GM21825 (cell line): ENCODE results near the gene FITM2.

ENCODE experiments used
- ATAC-seq: cut with Tn5 transposase; IDR thresholded peaks from one replicate; pipeline ENCODE4 v1.9.1; 2021; ENCODE audit warnings: mild to moderate bottlenecking, moderate library complexity; ENCODE audit not compliant: unreplicated experiment

The FITM2 gene

GRCh38 chr20:44284032-44284431, 27.0 kb downstream of the FITM2 start:
- no peak for ATAC-seq

DNA sequence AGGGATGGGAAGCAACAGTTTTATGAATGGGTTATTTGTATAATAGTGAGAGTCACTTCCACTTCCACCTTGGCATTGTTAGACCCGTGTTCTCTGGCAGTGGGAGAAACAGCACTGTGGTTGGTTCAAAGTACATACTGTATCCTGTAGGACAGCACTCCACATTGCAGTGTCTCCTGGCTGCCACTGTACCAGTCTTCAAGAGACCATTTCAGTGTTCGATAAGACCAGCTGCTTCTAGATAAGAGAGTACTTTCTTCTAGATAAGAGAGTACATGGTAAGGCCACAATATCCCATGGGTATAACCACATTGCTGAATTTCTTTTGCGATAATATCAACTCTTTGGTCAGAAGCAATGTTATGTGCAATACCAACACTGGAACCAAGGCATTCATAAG, 28.8 kb downstream of the FITM2 start:
- ATAC-seq = no peak

DNA sequence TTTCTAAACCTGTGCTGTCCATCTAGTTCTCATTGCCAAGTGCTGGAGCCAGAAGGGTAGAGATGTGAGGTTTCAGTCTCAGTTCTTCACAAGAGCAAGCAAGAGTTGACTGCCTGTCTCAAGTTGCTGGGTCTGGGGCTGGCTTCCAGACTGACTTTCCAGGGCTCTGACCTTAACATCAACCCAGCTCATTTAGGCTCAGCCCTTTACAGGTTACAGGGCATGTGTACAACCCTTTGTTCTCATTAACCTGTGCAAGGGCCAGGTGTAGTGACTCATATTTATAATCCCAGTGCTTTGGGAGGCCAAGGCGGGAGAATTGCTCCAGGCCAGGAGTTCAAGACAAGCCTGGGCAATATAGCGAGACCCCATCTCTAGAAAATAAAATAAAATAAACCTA, 30.6 kb downstream of the FITM2 start:
- ATAC-seq = no peak

GRCh38 chr20:44279228-44279627, 31.8 kb downstream of the FITM2 start:
- no peak for ATAC-seq

DNA sequence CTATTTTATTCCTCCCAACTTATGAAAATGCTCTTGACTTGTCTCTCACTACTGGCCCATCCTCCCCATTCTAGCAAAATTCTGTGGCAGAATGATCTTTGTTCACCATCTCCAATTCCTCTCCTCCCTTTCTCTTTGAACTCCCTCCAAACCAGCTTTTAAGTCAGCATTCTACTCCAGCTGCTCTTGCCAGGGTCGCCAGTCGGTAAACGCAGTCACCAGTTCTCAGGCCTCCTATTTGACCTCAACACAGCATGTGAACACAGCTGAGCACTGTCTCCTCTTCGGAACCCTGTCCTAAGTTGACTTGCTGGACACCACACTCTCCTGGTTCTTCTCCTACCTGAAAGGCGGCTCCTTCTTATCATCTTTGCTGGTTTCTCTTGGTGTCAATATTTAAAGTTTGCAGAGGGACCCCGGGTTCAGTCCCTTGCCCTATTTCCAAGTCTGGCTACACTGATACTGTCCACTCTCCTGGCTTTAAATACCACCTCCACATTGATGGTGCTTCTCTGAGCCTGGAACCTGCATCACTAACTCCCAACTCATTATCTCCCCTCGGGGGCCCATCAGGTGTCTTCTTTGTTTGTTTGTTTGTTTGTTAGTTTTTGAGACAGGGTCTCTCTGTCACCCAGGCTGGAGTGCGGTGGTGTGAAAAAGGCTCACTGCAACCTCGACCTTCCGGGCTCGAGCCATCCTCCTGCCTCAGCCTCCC, 36.5 kb downstream of the FITM2 start:
- no peak for ATAC-seq

GRCh38 chr20:44273231-44274215, 37.5 kb downstream of the FITM2 start:
- no peak for ATAC-seq

DNA sequence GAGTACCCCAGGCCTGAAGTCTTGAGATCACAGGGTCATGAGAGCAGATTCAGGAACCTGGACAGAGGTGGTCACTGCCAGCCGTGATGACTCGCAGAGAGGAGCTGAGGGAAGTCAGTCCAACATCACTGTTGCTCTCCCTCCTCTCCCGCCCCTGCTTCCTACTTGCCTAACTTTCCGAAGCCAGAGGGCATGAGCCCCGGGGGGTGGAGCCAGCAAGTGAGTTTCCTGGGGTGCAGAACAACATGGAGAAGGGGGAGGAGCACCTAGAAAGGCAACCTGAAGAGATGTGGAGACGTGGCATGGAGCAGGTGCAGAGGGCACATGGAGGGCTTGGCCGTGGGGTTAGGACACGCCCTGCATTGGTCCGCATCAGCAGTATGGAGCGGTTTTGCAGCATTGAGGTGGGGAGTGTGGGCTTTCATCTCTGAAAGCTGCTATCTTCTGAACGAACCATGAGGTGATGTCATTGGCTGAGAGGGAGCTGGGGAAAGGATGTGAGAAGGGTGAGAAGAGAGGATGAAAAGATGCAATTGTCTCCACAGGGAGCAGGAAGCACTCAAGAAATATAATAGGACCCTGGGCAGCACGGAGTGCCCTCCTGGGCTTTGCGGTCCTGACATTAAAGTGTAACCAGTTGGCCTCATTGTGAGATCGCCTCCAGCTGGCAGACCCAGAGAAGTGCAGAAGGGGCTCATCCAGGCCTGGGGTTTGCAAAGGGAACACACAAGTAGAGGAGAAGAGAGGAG, 38.9 kb downstream of the FITM2 start:
- no peak for ATAC-seq

GRCh38 chr20:44268802-44269201, 42.2 kb downstream of the FITM2 start:
- ATAC-seq = no peak

- ATAC-seq = no peak
Observed at GRCh38 chr20:44264287-44264686, 46.7 kb downstream of the FITM2 start.

- no peak for ATAC-seq
Observed at GRCh38 chr20:44258226-44258890, 52.6 kb downstream of the FITM2 start.

DNA sequence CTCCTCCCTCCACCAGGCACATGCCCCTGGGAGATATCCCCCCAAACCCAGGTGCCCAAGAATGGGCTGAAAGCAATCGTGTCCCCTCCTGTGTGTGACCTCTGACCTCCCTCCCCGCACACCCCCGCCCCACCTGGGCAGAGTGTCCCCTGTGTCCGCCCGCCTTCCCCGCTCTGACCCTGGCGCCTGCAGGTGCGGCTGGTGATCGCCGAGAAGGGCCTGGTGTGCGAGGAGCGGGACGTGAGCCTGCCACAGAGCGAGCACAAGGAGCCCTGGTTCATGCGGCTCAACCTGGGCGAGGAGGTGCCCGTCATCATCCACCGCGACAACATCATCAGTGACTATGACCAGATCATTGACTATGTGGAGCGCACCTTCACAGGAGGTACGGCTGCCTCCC, 54.0 kb downstream of the FITM2 start:
- ATAC-seq = no peak

DNA sequence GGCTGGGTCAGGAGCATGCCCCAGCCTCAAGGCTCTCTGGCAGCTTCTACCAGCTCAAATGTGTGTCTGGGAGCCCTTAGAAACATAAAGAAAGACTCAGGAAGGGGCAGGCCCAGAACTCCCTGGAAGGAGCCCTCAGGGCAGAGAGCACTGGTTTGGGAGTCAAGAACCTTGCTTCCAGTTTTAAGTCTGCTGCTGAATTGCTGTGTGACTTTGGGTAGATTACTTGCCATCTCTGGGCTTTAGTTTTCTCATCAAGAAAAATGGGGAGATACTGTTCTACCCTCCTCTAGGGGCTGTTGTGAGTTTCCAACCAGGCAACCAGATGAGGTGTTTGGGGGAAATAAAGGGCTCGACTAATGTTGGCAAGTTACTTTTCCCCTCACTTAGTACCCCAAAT, 55.1 kb downstream of the FITM2 start:
- ATAC-seq = no peak

DNA sequence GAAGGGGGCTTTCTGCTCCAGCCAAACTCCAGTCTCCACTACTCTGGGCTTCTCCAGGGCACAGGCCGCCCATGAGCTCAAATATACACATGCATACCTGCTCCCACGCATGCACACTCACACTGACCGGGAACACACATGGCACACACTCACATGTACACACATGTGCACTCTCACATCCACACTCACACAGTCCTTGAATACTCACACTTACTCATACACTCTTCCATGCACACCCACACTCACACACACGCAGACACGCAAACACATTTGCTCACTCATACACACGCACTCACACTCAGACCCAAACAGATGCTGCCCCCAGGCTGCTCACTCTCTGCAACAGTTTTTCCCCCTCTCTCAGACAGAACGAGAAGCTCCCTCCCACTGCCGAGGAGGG, 56.9 kb downstream of the FITM2 start:
- ATAC-seq = no peak

DNA sequence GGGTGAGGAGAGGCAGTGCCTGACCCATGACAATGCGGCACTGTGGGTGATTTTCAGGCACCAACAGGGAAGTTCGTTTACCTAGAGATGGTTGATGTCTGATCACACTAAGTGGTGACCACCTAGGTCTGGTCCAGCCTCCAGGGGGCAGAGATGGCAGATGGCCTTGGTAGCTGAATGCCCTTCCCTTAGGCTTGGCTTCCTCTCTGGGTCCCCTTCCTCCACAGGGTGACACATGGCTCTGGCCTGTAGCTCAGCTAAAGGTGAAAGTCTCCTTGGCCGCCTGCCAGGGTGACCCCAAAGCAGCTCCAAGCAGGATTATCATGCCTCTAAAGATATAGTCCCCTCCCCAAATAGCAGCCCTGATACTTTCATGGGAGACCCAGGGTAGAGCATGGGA, 57.5 kb downstream of the FITM2 start:
- no peak for ATAC-seq
